ENCODE data around the gene B4GALT3.

B4GALT3 gene

GRCh38 chr1:161172776-161173376, 4.4 kb downstream of the B4GALT3 start:
- no peaks in the 10 kb centered on the region for H3K9me3 ChIP-seq (ENCODE audit: low read depth, low read length)
- H3K36me3 ChIP-seq (ENCODE audit: insufficient read depth, low read length) = peaks cover 46% of the 10 kb centered on the region
- no peak overlapping the region for H3K9ac ChIP-seq (ENCODE audit: insufficient read length)
- no peak for DNase-seq (ENCODE audit: low read depth, low spot score)
- TF ChIP-seq FOXP2 (optimal IDR thresholded peaks at IDR 0.05; ENCODE audit: control extremely low read depth, extremely low read length, insufficient read depth) (no peak), POLR2AphosphoS5 (IDR thresholded peaks at IDR 0.05; ENCODE audit: borderline replicate concordance, low read depth, low read length) (no peak)
- no peak overlapping the region for H3K27ac ChIP-seq
- no peak overlapping the region for H3K4me3 ChIP-seq

GRCh38 chr1:161172349-161172748, 5.0 kb downstream of the B4GALT3 start:
- no peak overlapping the region for H3K9ac ChIP-seq (ENCODE audit: insufficient read length)
- H3K36me3 ChIP-seq (ENCODE audit: insufficient read depth, low read length) = peaks cover 46% of the 10 kb centered on the region
- TF ChIP-seq POLR2AphosphoS5 (IDR thresholded peaks at IDR 0.05; ENCODE audit: borderline replicate concordance, low read depth, low read length) (no peak), EZH2 (IDR thresholded peaks at IDR 0.05) (no peak), FOXP2 (optimal IDR thresholded peaks at IDR 0.05; ENCODE audit: control extremely low read depth, extremely low read length, insufficient read depth) (no peak)
- H3K9me3 ChIP-seq (ENCODE audit: low read depth, low read length) = no peaks in the 10 kb centered on the region
- DNase-seq (ENCODE audit: low read depth, low spot score) = no peak
- H3K27ac ChIP-seq = no peak overlapping the region
- no peak overlapping the region for H3K4me3 ChIP-seq

GRCh38 chr1:161171696-161172095, 5.6 kb downstream of the B4GALT3 start:
- Histone ChIP-seq H3K27ac (no peak overlapping the region), H3K4me3 (no peak overlapping the region), H3K9me3 (ENCODE audit: low read depth, low read length) (no peaks in the 10 kb centered on the region), H3K36me3 (ENCODE audit: insufficient read depth, low read length) (peaks cover 46% of the 10 kb centered on the region), H3K9ac (ENCODE audit: insufficient read length) (no peak overlapping the region)
- TF ChIP-seq POLR2AphosphoS5 (IDR thresholded peaks at IDR 0.05; ENCODE audit: borderline replicate concordance, low read depth, low read length) (no peak), EZH2 (IDR thresholded peaks at IDR 0.05) (no peak), FOXP2 (optimal IDR thresholded peaks at IDR 0.05; ENCODE audit: control extremely low read depth, extremely low read length, insufficient read depth) (no peak)
- no peak for DNase-seq (ENCODE audit: low read depth, low spot score)

GRCh38 chr1:161171191-161171590, 6.1 kb downstream of the B4GALT3 start:
- TF ChIP-seq EZH2 (IDR thresholded peaks at IDR 0.05) (no peak), FOXP2 (optimal IDR thresholded peaks at IDR 0.05; ENCODE audit: control extremely low read depth, extremely low read length, insufficient read depth) (no peak), POLR2AphosphoS5 (IDR thresholded peaks at IDR 0.05; ENCODE audit: borderline replicate concordance, low read depth, low read length) (no peak)
- Histone ChIP-seq H3K36me3 (ENCODE audit: insufficient read depth, low read length) (peaks cover 46% of the 10 kb centered on the region), H3K4me3 (no peak overlapping the region), H3K9me3 (ENCODE audit: low read depth, low read length) (no peaks in the 10 kb centered on the region), H3K27ac (no peak overlapping the region), H3K9ac (ENCODE audit: insufficient read length) (no peak overlapping the region)
- no peak for DNase-seq (ENCODE audit: low read depth, low spot score)

GRCh38 chr1:161168906-161169305, 8.4 kb downstream of the B4GALT3 start:
- Histone ChIP-seq H3K4me3 (no peak overlapping the region), H3K27ac (no peak overlapping the region), H3K9me3 (ENCODE audit: low read depth, low read length) (no peaks in the 10 kb centered on the region), H3K9ac (ENCODE audit: insufficient read length) (no peak overlapping the region), H3K36me3 (ENCODE audit: insufficient read depth, low read length) (peaks cover 41% of the 10 kb centered on the region)
- TF ChIP-seq POLR2AphosphoS5 (IDR thresholded peaks at IDR 0.05; ENCODE audit: borderline replicate concordance, low read depth, low read length) (no peak), FOXP2 (optimal IDR thresholded peaks at IDR 0.05; ENCODE audit: control extremely low read depth, extremely low read length, insufficient read depth) (no peak), EZH2 (IDR thresholded peaks at IDR 0.05) (no peak)
- DNase-seq (ENCODE audit: low read depth, low spot score) = no peak

GRCh38 chr1:161166669-161167548, 10.4 kb downstream of the B4GALT3 start:
- peak overlapping the region; percentile 91 for H3K9ac ChIP-seq (ENCODE audit: insufficient read length)
- peaks cover 29% of the 10 kb centered on the region; the same call in 1 of the 2 replicates for H3K36me3 ChIP-seq (ENCODE audit: insufficient read depth, low read length)
- DNase-seq (ENCODE audit: low read depth, low spot score) = no peak
- peak overlapping the region; percentile 90 for H3K4me3 ChIP-seq
- no peaks in the 10 kb centered on the region for H3K9me3 ChIP-seq (ENCODE audit: low read depth, low read length)
- H3K27ac ChIP-seq = no peak overlapping the region
- TF ChIP-seq FOXP2 (optimal IDR thresholded peaks at IDR 0.05; ENCODE audit: control extremely low read depth, extremely low read length, insufficient read depth) (no peak), EZH2 (IDR thresholded peaks at IDR 0.05) (no peak), POLR2AphosphoS5 (IDR thresholded peaks at IDR 0.05; ENCODE audit: borderline replicate concordance, low read depth, low read length) (no peak)

GRCh38 chr1:161165742-161166668, 11.3 kb downstream of the B4GALT3 start, which contains the start of gene PPOX:
Gene PPOX, plus strand, starts transcription at chr1:161166426. Its CDS starts 422 bp downstream, at chr1:161166848.
- Histone ChIP-seq H3K36me3 (ENCODE audit: insufficient read depth, low read length) (peaks cover 27% of the 10 kb centered on the region; the same call in 1 of the 2 replicates), H3K9ac (ENCODE audit: insufficient read length) (peak within 1 kb of the TSS; percentile 91), H3K27ac (peak within 1 kb of the TSS; percentile 12; the same call in 1 of the 2 replicates)

More at GRCh38 chr1:161165742-161166668, 11.3 kb downstream of the B4GALT3 start, which contains the start of gene PPOX:
- TF ChIP-seq EZH2 (IDR thresholded peaks at IDR 0.05) (no peak), POLR2AphosphoS5 (IDR thresholded peaks at IDR 0.05; ENCODE audit: borderline replicate concordance, low read depth, low read length) (peak; percentile 74; the same call in 1 of the 2 replicates), FOXP2 (optimal IDR thresholded peaks at IDR 0.05; ENCODE audit: control extremely low read depth, extremely low read length, insufficient read depth) (no peak)
- peak; percentile 84 for DNase-seq (ENCODE audit: low read depth, low spot score)
- no peaks in the 10 kb centered on the region for H3K9me3 ChIP-seq (ENCODE audit: low read depth, low read length)
- peak within 1 kb of the TSS; percentile 90 for H3K4me3 ChIP-seq
